C4-2B (cell line): Measurements from ENCODE around the gene MAMDC2.

Source experiments
- ZFX ChIP-seq: fragments of 450-650 bp; IDR thresholded peaks from 2 replicates; pipeline ENCODE4 v1.6.1; 2017
- TF ChIP-seq, protein P1 (sequence below): fragments of 450-650 bp; conservative IDR thresholded peaks from 2 replicates; pipeline ENCODE4 v1.5.1; 2017; ENCODE audit warnings: mild to moderate bottlenecking

DNA sequence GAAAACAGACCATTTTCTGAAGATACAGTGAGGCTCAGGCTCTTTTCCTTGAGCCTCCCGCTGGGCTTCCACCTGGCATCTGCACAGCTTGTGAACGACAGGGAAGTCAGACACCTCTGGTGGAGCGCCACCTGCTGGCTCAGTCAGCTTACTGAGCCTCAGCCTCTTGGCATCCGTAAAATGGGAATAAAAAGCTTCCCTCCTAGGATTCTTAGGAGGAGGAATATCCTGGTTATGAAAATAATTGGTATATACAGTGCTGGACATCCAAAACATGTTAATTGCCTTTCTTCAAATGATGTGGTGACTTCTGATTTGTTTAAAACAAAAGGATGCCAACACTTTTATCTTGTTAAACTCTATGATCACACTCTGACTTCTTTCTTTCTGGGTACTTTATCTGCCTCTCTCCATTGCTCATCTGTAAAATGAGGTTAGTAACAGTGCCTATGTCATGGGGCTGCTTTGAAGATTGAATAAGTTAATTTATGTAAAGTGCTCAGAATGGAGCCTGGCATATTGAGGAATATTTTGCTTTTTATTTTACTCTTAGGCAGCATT lies 67.5 kb downstream of the MAMDC2 start:
- TF ChIP-seq, protein P1, sequence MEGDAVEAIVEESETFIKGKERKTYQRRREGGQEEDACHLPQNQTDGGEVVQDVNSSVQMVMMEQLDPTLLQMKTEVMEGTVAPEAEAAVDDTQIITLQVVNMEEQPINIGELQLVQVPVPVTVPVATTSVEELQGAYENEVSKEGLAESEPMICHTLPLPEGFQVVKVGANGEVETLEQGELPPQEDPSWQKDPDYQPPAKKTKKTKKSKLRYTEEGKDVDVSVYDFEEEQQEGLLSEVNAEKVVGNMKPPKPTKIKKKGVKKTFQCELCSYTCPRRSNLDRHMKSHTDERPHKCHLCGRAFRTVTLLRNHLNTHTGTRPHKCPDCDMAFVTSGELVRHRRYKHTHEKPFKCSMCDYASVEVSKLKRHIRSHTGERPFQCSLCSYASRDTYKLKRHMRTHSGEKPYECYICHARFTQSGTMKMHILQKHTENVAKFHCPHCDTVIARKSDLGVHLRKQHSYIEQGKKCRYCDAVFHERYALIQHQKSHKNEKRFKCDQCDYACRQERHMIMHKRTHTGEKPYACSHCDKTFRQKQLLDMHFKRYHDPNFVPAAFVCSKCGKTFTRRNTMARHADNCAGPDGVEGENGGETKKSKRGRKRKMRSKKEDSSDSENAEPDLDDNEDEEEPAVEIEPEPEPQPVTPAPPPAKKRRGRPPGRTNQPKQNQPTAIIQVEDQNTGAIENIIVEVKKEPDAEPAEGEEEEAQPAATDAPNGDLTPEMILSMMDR = peak; percentile 96
- no peak for TF ChIP-seq ZFX
